GM12875 (cell line): ENCODE data around the gene SKAP1.
"Not testable (repeated sequence)": the region's sequence is repeated elsewhere in the genome, so short reads cannot be mapped to it uniquely, and the experiment has no call there.

ENCODE experiments used
- H3K4me3 ChIP-seq: one replicate; pipeline ENCODE4 v1.5.1; 2011; ENCODE audit warnings: low read depth, low read length, control low read depth
- CTCF ChIP-seq: IDR thresholded peaks from 2 replicates; pipeline ENCODE4 v1.5.1; 2011; ENCODE audit warnings: low read depth, mild to moderate bottlenecking, control low read depth, inconsistent platforms, low read length, moderate library complexity, borderline replicate concordance; ENCODE audit not compliant: insufficient read depth

Gene SKAP1

GRCh38 chr17:48378238-48378637 is 51.8 kb downstream of the SKAP1 start:
- TF ChIP-seq CTCF = no peak
- no peak overlapping the region for H3K4me3 ChIP-seq

GRCh38 chr17:48376682-48377325 is 53.2 kb downstream of the SKAP1 start:
- no peak for TF ChIP-seq CTCF
- no peak overlapping the region for H3K4me3 ChIP-seq

- no peak for TF ChIP-seq CTCF
- H3K4me3 ChIP-seq = no peak overlapping the region
These were observed 54.7 kb downstream of the SKAP1 start for GRCh38 chr17:48375356-48375755.

GRCh38 chr17:48374650-48375230 is 55.3 kb downstream of the SKAP1 start:
- H3K4me3 ChIP-seq = no peak overlapping the region
- TF ChIP-seq CTCF = peak; percentile 65; the same call in 1 of the 2 replicates

GRCh38 chr17:48373883-48374282 is 56.1 kb downstream of the SKAP1 start:
- TF ChIP-seq CTCF = no peak
- H3K4me3 ChIP-seq = no peak overlapping the region

GRCh38 chr17:48373130-48373830 is 56.7 kb downstream of the SKAP1 start:
- H3K4me3 ChIP-seq = no peak overlapping the region
- TF ChIP-seq CTCF = no peak

- not testable (repeated sequence) for H3K4me3 ChIP-seq
These were observed 61.0 kb downstream of the SKAP1 start for GRCh38 chr17:48368967-48369366.
